ENCODE measurements around the gene CDC42EP2. TPM values are rescaled to one million over a fixed set of nuclear protein-coding genes. Genes with fewer than 3 reads are reported as not detected.
"Not testable (repeated sequence)": the region's sequence is repeated elsewhere in the genome, so short reads cannot be mapped to it uniquely, and the experiment has no call there.

Gene CDC42EP2
- total RNA-seq, 1 experiment from 2014 or later = 42.7 TPM

DNA sequence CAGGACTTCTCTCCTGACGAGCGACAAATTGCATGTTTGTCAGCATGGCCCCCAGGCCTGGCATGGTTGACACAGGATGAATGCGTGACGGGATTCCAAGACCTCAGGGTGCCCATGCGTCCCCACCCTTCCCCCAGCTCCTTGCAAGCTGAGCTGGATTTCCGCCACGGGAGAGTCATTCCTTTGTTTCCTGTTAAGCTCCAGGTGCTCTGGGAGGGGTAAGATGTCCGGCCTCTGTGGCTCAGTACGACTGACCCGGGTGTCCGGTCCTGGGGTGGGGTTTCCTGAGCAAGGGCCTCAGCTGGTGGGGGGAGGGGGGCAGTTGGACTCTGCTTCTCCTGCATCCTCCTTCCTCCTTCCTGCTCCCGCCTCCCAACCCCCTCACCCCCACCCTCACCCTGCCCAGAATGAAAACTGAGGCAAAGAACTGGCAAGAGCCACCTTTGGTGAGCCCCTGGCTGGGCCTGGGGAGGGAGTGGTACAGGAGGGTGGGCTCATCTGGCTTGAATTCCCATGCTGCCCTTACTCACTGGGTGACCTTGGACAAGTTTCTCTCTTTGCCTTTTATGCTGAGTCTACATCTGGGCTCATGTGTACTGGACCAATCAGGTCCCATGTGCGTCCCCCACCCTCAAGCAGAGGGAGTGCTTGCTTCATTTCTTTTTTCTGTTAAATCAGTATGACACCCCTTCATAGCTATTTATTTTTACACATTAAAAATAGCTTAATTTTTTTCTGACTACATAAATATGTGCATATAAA, 2.5 kb downstream of the CDC42EP2 start:
- DNase-seq (ENCODE audit: low read depth) = peak; percentile 96

DNA sequence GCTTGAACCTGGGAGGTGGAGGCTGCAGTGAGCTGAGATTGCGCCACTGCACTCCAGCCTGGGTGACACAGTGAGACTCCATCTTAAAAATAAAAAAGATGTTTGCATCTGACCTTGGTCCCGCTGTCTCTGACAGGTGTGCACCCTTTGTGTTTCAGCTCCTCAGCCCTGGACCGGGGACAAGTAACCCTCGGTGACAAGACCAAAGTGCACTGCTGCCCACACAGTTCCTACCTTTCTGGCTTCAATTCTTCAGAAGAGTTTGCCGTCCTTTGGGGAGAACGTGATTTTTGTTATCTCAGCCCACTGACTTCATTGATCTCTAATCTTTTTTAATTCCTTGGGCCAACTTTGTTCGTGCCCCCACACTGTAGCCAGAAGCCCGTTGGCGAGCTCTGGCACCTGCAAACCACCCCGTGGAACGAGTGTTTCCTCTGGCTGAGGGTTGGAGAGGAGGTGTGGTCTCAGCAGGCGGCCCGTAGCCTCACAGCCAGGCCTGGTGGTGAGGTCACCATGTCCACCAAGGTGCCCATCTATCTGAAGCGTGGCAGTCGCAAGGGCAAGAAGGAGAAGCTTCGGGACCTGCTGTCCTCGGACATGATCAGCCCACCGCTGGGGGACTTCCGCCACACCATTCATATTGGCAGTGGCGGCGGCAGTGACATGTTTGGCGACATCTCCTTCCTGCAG, 5.9 kb downstream of the CDC42EP2 start:
- DNase-seq (ENCODE audit: low read depth) = no peak

DNA sequence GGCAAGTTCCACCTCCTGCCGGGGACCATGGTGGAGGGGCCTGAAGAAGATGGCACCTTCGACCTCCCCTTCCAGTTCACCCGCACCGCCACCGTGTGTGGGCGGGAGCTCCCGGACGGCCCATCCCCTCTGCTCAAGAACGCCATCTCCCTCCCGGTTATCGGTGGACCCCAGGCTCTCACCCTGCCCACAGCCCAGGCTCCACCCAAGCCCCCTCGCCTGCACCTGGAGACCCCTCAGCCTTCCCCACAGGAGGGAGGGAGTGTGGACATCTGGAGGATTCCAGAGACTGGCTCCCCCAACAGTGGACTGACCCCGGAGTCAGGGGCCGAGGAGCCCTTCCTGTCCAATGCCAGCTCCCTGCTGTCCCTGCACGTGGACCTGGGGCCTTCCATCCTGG, 6.4 kb downstream of the CDC42EP2 start:
- no peak for DNase-seq (ENCODE audit: low read depth)

DNA sequence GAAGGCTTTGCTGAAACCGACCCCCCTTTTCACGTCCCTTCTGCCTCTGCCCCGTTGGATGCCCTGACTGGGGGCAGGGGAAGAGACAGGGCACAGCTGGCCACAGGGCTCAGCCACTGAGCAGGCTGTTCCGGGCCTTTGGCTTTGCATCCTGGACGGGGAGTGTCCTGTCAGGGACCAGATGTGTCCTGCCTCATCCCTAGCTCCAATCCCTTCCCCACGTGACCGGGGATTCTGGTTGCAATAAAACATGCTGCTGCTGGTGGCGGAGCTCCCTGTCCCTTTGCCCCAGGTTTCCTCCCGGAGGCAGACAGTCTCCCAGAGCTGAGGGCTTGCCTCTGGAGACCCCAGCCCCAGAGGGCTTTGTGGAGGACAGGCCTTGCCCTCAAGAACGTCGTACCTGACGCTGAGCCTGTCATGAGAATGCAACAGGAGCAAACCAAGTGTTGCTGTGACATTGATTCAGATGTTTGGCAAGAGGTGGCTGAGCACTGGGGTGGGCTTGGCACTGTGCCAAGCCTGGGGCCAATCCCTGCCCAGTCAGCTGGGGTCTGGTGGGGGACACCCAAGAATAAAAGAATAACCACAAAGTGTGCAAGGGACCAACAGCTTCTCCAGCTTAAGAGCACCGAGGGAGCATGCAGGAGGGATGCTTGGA, 7.3 kb downstream of the CDC42EP2 start:
- no peak for DNase-seq (ENCODE audit: low read depth)

DNA sequence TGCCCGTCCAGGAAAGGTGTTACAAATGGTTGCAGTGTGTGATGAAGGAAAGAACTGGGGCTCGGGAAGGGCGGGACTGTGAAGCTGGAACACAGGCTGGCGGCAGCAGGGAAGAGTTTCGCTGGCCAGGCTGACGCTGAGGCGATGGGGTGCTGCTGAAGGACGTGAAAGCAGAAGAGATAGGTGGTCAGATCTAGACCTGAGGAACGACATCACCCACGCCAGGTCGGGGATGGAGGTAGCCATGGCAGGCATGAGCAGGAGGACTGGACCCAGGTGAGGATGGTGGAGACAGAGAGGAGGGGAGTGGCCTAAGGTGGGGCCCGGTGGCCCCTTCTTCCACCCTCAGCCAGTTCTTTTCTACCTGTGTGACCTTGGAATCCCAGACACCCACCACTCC, 9.1 kb downstream of the CDC42EP2 start:
- DNase-seq (ENCODE audit: low read depth) = no peak

DNA sequence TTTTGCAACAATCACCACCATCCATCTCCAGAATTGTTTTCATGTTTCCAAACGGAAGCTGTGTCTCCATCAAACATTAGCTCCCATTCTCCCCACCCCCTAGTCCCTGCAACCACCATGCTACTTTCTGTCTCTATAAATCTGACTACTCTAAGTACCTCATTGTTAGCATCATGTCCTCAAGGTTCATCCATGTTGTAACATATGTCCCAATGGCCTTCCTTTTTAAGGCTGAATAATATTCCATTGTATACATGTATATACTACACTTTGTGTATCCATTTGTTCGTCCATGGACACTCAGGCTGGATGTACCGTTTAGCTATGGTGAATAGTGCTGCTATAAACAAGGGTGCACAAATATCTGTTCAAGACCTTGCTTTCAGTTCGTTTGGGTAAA, 10.8 kb downstream of the CDC42EP2 start:
- DNase-seq (ENCODE audit: low read depth) = no peak

DNA sequence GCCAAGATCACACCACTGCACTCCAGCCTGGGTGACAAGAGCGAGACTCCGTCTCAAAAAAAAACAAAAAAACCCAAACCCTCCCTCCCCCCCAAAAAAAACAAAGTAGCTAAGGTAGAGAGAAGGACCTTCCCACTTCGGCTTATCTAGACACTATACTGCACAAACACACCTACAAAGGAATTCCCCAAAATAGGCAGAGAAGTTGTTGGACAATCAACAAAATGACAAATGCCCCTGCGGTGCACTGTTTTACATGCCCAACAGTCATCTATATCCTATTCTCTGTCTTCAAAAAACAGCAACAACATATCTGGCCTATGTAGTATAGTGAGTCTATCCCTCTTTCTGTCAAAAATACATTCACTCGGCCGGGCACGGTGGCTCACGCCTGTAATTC, 12.4 kb downstream of the CDC42EP2 start:
- no peak for DNase-seq (ENCODE audit: low read depth)

DNA sequence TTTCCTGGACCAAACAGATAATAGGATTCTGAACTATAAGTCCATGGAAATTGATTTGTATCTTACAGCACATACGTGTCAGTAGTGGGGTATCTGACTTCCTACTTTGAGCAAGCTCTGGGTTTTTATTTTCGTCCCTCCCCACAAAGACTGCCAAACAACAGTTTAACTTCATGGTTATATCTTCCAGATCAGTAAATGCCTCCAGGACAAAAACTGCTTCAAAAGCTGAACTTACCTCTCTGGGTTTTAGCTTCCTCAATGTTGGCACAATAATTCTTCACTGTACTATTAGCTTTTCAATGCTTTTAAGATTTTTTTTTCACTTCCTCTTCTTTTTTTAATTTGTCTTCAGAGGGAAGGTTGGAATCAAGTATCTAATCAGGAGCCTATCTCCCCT, 14.8 kb downstream of the CDC42EP2 start:
- no peak for DNase-seq (ENCODE audit: low read depth)

DNA sequence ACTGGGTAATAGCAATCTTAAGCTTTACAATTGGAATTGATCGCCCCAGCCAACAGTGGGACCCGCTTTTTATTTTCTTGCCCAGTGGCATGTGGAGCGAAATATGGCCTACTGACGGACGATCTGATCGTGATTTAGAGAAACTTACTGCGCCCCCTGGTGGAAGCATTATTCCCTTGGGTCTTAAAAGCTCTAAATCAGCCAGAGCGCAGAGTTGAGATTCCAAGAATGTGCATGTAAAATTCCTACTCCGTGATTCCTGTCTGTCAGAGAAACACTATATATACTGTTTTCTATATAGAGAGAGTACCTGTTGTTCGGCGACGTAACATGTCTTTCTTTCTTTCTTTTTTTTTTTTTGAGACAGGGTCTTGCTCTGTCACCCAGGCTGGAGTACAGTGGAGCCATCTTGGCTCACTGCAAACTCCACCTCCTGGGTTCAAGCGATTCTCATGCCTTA, 15.3 kb downstream of the CDC42EP2 start:
- DNase-seq (ENCODE audit: low read depth) = peak; percentile 77

DNA sequence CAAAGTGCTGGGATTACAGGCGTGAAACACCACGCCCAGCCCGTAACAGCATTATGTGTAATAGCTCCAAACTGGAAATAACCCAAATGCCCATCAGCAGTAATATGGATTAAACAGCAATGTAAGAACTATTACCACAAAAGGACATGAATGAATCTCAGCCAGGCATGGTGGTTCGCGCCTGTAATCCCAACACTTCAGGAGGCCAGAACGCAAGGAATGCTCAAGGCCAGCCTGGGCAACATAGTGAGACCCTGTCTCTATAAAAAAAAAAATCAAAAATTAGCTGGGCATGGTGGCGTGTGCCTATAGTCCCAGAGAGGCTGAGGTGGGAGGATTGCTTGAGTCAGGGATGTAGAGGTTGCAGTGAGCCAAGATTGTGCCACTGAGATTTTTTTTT, 15.9 kb downstream of the CDC42EP2 start:
- DNase-seq (ENCODE audit: low read depth) = no peak

DNA sequence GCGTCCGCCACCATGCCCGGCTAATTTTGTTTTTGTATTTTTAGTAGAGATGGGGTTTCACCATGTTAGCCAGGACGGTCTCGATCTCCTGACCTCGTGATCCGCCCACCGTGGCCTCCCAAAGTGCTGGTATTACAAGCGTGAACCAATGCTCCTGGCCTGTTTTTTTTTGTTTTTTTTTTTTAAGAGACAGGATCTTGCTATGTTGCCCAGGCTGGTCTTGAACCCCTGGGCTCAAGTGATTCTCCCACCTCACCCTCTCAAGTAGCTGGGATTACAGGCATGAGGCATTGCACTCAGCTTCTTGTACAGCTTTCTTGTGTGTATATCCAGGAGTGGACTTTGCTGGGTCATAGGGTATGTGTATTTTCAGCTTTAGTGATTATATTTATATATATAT, 17.9 kb downstream of the CDC42EP2 start:
- not testable (repeated sequence) for DNase-seq (ENCODE audit: low read depth)

DNA sequence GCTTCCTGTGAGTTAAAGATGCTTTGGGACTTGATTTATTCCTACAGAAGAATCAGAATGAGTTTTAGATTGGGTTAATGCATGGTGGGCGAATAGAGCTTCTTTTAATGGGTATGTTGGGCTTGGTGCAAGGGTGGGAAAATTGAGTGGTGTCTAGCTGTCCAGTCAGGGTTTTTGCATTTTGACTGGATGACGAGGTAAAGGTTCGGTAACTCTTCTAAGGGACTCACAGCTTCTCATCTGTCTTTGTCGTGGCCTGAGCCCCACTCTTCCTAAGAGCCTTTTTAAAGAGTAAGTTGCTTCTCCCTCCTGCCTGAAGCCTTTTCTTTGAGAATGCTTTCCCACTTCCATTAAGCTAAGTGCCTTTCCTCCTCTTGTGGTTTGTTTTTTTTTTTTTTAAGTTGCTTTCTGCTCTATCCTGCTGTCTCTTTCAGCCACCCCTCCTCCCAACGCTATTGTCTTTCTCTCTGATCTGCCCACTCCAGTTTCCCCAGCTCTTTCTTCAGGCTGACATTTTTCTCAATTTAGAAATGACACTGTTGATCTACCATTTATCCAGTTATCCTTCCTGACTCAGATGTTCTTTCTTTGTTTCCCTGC, 20.1 kb downstream of the CDC42EP2 start:
- DNase-seq (ENCODE audit: low read depth) = no peak

DNA sequence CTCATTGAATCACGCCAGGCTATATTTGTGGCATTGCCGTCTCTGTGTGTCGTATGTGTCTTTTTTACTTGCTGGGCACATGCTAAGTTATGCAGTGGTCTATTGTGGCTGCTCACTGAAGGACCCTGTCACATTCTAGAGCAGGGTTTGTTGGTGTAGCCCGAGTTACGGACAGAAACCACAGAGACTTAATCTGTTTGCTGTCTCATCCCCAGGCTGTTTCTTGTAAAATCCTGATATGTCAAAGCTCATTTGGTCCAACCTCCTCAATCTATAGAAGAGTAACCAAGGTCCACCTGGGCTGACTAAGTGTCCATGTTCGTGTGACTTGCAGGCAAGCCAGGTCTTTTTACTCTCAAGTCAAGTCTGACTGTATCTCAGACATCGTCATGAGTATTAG, 24.0 kb downstream of the CDC42EP2 start:
- no peak for DNase-seq (ENCODE audit: low read depth)

DNA sequence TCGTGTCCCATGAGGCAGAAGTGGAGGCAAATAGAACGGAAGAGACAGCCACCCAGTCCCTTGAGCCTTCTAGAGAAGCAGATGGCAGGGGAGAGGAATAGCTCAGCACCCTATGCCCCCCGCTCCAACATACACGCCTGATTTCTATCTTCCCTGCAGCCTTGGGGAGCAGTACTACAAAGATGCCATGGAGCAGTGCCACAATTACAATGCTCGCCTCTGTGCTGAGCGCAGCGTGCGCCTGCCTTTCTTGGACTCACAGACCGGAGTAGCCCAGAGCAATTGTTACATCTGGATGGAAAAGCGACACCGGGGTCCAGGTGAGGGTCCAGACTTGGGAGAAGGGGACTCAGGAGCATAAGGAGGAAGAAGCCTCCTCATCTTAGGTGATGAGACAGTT, 25.6 kb downstream of the CDC42EP2 start:
- DNase-seq (ENCODE audit: low read depth) = no peak

DNA sequence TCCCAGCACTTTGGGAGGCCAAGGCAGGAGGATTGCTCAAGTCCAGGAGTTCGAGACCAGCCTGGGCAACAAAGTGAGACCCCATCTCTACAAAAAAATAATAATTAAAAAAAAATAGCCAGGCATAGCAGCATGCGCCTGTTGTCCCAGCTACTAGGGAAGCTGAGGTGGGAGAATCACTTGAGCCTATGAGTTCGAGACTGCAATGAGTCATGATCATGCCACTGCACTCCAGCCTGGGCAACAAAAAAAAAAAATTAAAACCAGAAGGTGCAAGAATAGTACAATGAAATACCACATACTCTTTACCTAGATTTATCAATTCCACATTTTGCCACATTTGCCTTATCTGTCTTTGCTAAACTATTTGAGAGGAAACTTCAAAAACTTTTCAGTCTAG, 27.2 kb downstream of the CDC42EP2 start:
- no peak for DNase-seq (ENCODE audit: low read depth)

DNA sequence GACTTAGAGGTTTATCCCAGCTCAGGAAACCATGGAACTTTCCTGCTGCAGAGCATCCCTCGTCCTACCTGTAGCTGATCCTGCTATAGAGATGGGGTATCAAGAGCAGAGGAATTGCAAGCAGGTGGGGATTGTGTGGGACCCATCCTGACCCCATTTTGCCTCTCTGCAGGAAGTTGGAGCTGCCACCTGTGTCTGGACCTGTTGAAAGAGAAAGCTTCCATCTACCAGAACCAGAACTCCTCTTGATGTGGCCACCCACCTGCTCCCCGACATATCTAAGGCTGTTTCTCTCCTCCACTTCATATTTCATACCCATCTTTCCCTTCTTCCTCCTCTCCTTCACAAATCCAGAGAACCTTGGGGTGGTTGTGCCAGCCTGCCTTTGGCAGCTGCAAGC, 36.8 kb downstream of the CDC42EP2 start:
- DNase-seq (ENCODE audit: low read depth) = no peak

DNA sequence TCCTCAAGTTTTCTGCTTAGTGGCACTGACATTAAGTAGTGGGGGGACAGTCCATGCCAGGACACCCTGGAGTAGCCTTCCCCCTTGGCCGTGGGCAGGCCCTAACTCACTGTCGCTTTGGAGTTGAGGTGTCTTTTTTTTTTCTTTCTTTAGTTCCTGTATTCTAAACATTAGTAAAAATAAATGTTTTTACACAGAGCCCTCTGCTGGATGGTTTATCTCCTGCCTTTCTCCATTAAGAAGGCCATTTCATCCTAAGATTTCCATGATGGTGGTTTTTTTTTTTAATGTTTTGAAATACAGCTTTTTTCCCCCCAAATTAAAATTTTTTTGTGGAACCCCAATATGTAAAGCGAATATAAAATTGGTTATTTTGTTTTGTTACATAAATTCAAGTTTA, 38.1 kb downstream of the CDC42EP2 start:
- DNase-seq (ENCODE audit: low read depth) = no peak

DNA sequence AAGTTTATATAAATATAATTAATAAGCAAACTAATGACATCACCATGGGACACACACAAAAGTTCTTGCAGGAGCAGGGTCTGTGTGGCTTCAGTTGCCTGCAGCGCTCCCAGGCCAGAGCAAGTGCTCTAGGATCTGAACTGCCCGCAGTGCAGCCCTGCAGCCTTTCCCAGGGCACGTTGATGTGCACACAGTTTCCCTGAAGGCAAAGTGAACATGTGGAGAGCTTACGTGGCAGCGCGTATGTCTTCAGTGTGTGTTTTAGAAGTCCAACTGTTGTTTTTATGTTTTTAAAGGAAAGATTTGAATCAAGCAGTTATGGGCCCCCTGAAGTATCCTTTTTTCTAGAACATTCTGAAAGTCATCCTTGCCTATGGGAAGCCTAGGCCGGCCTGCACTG, 38.7 kb downstream of the CDC42EP2 start:
- no peak for DNase-seq (ENCODE audit: low read depth)

DNA sequence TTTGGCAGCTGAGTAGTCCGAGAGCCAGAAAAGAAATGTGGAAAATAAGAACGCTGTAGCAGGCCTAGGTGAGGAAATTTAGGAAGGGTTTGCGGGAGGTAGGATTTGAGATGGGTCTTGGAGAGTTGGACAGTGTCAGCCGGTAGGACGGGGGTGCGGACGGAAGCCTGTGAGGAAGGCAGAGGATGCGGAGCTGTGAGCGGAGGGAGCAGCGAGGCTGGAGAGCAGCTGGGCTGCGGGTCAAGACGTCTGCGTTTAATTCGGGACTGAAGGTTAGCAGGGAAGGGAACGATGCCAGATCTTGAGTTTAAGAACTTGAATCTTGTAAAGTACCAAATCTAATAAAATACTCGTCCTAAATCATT, 39.2 kb downstream of the CDC42EP2 start:
- no peak for DNase-seq (ENCODE audit: low read depth)

DNA sequence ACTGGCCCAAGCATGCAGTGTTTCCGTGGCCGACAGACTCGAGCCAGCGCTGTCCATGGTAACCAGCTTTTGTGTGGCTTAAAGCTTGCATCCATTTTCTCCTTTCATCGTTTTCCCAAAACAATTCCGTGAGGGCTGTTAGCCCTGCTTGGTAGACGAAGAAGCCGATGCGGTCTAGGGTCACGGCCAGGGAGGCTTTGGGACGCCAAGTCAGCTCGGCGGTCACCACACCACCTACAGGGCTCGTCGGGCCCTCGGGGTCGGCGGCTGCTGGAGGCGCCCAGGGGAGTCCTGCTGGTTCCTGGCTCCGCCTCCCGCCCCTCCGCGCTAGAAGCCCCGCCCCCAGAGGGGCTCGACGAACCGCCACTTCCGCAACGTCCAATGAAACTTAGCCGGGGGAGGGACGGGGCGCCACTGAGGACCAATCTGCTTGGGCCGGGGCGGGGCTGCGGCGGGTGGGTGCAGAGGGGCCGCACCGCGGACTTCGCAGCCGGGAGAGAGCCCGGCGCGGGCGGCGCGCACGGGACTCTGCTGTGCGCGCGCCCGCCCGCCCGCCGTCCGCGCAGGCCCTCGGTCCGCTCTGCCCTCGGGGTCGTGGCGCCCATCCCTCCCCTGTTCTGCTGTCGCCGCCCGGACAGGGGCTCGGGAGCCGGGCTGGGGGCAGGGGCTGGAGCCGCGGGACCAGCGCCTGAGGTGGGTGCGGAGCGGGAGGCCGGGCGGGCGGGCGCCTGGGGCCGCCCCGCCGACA, 39.8 kb downstream of the CDC42EP2 start, which contains the start of gene TIGD3:
TSS of gene TIGD3 (plus strand) at position 487 of the 748 bp plus-strand sequence. CDS start 1,058 bp downstream, outside the sequence.
- DNase-seq (ENCODE audit: low read depth) = peak; percentile 88

All from HT1080 (cell line).